ENCODE data around the gene MBD4. TPM values are rescaled to one million over a fixed set of nuclear protein-coding genes. Genes with fewer than 3 reads are reported as not detected.
"Not testable (repeated sequence)": the region's sequence is repeated elsewhere in the genome, so short reads cannot be mapped to it uniquely, and the experiment has no call there.

Gene MBD4
- total RNA-seq, 1 donor from 2014 or later: 28.6 TPM

DNA sequence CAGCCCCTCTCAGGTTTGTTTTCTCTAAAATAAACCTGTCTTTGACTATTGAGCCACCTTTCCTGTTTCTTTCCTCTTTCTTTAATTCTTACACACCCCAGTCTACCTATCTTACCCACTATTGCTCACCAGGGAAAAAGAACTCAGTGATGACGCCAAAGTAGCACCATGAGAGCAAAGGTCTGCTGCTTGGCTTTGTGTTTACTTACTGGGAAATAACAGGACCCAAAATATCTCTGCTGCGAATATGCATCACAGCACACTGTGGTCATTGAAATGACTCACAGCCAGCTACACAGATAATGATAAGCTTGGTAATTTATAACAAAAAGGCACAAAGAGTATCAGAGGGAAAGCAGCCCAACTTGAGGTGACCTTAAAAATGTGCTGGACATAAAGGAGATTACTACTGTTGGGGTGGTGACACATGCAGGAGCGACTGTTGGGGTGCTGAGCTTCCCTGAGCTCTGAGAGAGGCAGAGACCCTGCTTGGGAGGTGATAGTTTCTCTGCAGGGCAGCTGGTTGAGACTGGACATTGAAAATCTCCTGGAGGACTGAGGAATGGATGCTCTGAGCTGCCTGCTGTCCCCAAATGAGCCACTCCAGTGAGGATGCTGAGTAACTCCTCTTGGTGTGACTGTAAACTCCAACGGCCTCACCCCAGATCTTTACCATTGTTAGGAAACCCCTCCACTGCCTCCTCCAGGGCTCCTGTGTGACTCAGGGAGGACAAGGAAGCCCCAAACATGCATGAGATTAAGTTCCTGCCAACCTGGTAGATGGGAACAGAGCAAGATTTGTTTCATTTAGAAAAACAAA is 25.9 kb downstream of the MBD4 start:
- TF ChIP-seq, protein P1, sequence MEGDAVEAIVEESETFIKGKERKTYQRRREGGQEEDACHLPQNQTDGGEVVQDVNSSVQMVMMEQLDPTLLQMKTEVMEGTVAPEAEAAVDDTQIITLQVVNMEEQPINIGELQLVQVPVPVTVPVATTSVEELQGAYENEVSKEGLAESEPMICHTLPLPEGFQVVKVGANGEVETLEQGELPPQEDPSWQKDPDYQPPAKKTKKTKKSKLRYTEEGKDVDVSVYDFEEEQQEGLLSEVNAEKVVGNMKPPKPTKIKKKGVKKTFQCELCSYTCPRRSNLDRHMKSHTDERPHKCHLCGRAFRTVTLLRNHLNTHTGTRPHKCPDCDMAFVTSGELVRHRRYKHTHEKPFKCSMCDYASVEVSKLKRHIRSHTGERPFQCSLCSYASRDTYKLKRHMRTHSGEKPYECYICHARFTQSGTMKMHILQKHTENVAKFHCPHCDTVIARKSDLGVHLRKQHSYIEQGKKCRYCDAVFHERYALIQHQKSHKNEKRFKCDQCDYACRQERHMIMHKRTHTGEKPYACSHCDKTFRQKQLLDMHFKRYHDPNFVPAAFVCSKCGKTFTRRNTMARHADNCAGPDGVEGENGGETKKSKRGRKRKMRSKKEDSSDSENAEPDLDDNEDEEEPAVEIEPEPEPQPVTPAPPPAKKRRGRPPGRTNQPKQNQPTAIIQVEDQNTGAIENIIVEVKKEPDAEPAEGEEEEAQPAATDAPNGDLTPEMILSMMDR (conservative IDR thresholded peaks at IDR 0.05): no peak
- Mint-ChIP-seq H3K27me3 (peaks cover 3% of the 10 kb centered on the region), H3K27ac (peak overlapping the region; percentile 4), H3K9me3 (no peaks in the 10 kb centered on the region), H3K36me3 (no peaks in the 10 kb centered on the region), H3K4me3 (no peak overlapping the region), H3K4me1 (ENCODE audit: unreplicated experiment) (peaks cover 4% of the 10 kb centered on the region)
- no peak for DNase-seq (ENCODE audit: extremely low spot score, unreplicated experiment)

DNA sequence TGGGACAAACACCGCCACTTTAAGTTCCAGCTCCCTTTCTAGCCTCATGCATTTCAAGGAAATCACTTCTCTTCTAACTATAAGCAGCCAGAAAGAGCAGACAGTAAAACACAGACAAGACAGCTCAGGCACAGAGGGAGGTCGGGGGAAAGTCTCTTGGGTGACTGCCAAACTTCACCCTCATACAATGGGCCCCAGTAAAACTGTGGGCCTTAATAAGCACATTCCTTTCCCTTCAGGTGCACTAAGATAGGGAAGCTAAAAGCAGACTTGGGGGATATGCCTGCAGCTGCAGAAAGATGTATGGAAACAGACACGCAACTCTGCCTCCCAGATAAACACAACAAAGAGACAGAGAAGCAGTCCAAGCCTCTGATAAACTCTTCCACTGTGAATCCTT is 26.5 kb downstream of the MBD4 start:
- not testable (repeated sequence) for H3K4me3 Mint-ChIP-seq; H3K4me1 Mint-ChIP-seq (ENCODE audit: unreplicated experiment); H3K9me3 Mint-ChIP-seq; DNase-seq (ENCODE audit: extremely low spot score, unreplicated experiment); H3K36me3 Mint-ChIP-seq; H3K27me3 Mint-ChIP-seq
- peak overlapping the region; percentile 4 for H3K27ac Mint-ChIP-seq

DNA sequence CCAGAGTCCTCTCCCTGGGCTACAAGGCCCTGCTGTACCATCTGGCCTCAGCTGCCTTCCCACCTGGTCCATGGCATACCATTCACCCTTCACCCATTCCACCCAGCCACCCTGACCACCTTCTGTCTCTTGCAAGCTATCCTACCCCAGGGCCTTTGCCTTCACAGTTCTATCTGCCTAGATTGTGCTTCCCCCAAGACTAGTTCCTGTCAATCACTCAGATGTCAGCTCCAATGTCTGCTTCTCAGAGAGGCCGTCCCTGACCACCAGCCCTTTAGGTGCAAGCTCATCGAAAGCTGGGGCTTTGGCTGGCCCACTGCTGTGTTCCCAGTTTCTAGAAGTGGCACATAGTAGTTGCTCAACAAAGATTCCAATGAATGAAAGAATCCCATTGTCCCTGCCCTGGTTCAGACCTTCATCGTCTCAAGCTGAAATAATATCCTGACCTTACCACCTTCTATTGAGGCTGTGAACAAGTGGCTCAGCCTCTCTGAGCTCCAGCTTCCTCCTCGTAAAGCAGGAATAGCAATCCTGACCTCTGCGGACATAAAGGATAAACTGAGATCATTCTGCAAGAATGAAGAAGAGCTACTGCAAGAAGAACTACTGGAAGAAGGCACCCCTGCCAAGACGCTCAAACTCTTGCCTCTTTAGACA is 27.1 kb downstream of the MBD4 start:
- H3K4me1 Mint-ChIP-seq (ENCODE audit: unreplicated experiment): peaks cover 4% of the 10 kb centered on the region
- H3K36me3 Mint-ChIP-seq: no peaks in the 10 kb centered on the region
- DNase-seq (ENCODE audit: extremely low spot score, unreplicated experiment): no peak
- H3K27ac Mint-ChIP-seq: peak overlapping the region; percentile 1
- H3K27me3 Mint-ChIP-seq: peaks cover 3% of the 10 kb centered on the region
- no peak overlapping the region for H3K4me3 Mint-ChIP-seq
- no peaks in the 10 kb centered on the region for H3K9me3 Mint-ChIP-seq
- TF ChIP-seq, protein P1 (conservative IDR thresholded peaks at IDR 0.05): no peak

DNA sequence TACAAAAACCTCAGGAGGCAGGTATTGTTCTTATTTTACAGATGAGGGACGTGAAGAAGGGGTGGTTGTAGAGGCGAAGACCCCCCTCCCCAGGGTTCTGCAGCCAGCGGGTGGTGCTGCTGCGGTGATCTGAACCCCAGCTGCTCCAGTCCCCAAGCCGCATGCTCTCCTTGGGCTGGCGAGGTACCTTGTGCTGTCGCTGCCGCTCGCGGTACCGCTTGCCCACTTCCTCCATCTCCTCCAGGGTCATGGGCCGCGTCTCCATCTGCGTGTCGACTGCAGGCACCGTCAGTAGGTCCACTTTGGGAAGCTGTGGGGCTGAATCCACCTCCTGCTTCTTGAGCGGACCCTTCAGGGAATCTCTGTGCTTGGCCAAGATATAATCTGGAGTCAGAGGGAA is 28.8 kb downstream of the MBD4 start:
- H3K4me1 Mint-ChIP-seq (ENCODE audit: unreplicated experiment): peaks cover 4% of the 10 kb centered on the region
- H3K9me3 Mint-ChIP-seq: no peaks in the 10 kb centered on the region
- TF ChIP-seq, protein P1 (conservative IDR thresholded peaks at IDR 0.05): no peak
- no peak for DNase-seq (ENCODE audit: extremely low spot score, unreplicated experiment)
- no peaks in the 10 kb centered on the region for H3K36me3 Mint-ChIP-seq
- peaks cover 3% of the 10 kb centered on the region for H3K27me3 Mint-ChIP-seq
- H3K4me3 Mint-ChIP-seq: no peak overlapping the region
- no peak overlapping the region for H3K27ac Mint-ChIP-seq

DNA sequence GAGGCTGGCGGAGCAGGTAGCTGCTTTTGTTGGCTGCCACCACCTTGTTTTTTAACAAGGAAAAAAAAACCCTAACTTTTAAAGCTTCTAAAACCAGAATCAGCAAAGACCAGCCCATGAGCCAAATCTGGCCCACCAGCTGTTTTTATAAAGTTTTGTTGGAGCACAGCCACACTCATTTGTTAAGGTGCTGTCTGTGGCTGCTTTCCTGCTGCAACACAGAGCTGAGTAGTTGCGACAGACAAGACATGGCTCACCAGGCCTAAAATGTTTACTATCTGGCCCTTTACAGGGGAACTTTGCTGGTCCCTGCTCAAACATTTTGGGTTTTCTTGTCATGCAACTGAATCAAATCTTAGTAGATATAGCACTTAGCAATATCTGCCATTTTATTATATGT is 30.2 kb downstream of the MBD4 start:
- no peak for DNase-seq (ENCODE audit: extremely low spot score, unreplicated experiment)
- TF ChIP-seq, protein P1 (conservative IDR thresholded peaks at IDR 0.05): no peak
- no peaks in the 10 kb centered on the region for H3K9me3 Mint-ChIP-seq
- H3K4me3 Mint-ChIP-seq: no peak overlapping the region
- H3K27me3 Mint-ChIP-seq: no peaks in the 10 kb centered on the region
- no peak overlapping the region for H3K27ac Mint-ChIP-seq
- H3K36me3 Mint-ChIP-seq: no peaks in the 10 kb centered on the region
- peaks cover 4% of the 10 kb centered on the region for H3K4me1 Mint-ChIP-seq (ENCODE audit: unreplicated experiment)

DNA sequence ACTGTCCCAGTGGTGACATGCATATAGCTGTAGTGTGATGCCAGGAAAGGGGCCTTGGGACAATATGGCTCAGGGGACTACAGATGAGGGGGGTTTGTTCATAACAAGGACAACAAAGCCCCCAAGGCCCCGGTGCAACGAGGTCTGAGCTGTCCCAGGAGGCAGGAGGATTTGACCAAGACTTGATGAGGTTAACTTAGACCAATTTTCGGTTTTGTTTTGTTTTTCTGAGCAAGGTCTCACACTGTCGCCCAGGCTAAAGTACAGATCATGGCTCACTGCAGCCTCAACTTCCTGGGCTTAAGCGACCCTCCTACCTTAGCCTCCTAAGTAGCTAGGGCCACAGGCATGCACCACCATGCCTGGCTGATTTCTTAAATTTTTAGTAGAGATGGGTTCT is 35.1 kb downstream of the MBD4 start:
- H3K4me3 Mint-ChIP-seq: no peak overlapping the region
- H3K27ac Mint-ChIP-seq: no peak overlapping the region
- no peaks in the 10 kb centered on the region for H3K4me1 Mint-ChIP-seq (ENCODE audit: unreplicated experiment)
- TF ChIP-seq, protein P1 (conservative IDR thresholded peaks at IDR 0.05): no peak
- H3K27me3 Mint-ChIP-seq: no peaks in the 10 kb centered on the region
- no peaks in the 10 kb centered on the region for H3K36me3 Mint-ChIP-seq
- DNase-seq (ENCODE audit: extremely low spot score, unreplicated experiment): no peak
- H3K9me3 Mint-ChIP-seq: no peaks in the 10 kb centered on the region

Data from type B pancreatic cell (in vitro differentiated cells).